ENCODE data around the gene FAM228A.

FAM228A gene

DNA sequence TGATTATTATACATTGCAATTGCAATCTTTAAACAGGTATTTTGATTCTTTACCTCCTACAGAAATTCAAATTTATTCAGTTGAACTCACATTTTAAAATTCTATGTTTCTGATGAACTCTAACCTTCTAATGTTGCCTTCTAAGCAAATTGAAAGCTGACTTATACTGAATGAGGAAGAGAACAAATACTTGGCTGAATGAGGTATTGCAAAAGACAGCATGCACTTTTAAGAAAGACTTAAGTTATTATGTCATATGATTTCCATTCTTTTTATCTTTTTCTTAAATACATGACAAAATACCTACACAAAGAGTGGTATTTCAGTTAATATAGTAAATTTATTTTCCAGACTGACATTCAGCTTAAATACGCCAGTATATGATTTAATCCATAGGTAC is 64.7 kb downstream of the FAM228A start:
- H3F3A ChIP-seq (ENCODE audit: insufficient read depth), result no peaks in the 10 kb centered on the region
- H3K27me3 ChIP-seq (ENCODE audit: low read length), result no peaks in the 10 kb centered on the region
- no peaks in the 10 kb centered on the region for H3K9me3 ChIP-seq (ENCODE audit: insufficient read depth, low read length)
- no peaks in the 10 kb centered on the region for H4K20me1 ChIP-seq (ENCODE audit: low read depth, low read length)
- no peak overlapping the region for H3K4me3 ChIP-seq (ENCODE audit: insufficient read depth, low read length, poor library complexity, severe bottlenecking)
- no peak overlapping the region for H3K9ac ChIP-seq (ENCODE audit: low read length)
- H2AFZ ChIP-seq (ENCODE audit: low read depth, low read length, severe bottlenecking), result no peak overlapping the region
- H3K79me2 ChIP-seq (ENCODE audit: insufficient read depth, low read length), result no peaks in the 10 kb centered on the region
- H3K4me2 ChIP-seq (ENCODE audit: low read depth, low read length, poor library complexity, severe bottlenecking), result no peak overlapping the region
- no peak overlapping the region for H3K27ac ChIP-seq (ENCODE audit: low read depth, low read length)
- no peaks in the 10 kb centered on the region for H3K9me2 ChIP-seq (replicated peaks; ENCODE audit: insufficient read depth, low read length)
- TF ChIP-seq, protein P1, sequence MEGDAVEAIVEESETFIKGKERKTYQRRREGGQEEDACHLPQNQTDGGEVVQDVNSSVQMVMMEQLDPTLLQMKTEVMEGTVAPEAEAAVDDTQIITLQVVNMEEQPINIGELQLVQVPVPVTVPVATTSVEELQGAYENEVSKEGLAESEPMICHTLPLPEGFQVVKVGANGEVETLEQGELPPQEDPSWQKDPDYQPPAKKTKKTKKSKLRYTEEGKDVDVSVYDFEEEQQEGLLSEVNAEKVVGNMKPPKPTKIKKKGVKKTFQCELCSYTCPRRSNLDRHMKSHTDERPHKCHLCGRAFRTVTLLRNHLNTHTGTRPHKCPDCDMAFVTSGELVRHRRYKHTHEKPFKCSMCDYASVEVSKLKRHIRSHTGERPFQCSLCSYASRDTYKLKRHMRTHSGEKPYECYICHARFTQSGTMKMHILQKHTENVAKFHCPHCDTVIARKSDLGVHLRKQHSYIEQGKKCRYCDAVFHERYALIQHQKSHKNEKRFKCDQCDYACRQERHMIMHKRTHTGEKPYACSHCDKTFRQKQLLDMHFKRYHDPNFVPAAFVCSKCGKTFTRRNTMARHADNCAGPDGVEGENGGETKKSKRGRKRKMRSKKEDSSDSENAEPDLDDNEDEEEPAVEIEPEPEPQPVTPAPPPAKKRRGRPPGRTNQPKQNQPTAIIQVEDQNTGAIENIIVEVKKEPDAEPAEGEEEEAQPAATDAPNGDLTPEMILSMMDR (IDR thresholded peaks at IDR 0.05; ENCODE audit: insufficient read depth, low read length, poor library complexity, severe bottlenecking), result no peak
- no peak for TF ChIP-seq EZH2phosphoT487 (conservative IDR thresholded peaks at IDR 0.05; ENCODE audit: low read length)
- peaks cover 13% of the 10 kb centered on the region; the same call in 1 of the 2 replicates for H3K36me3 ChIP-seq (ENCODE audit: low read length)

Measured in SU-DHL-6 (cell line).